ENCODE data around the gene VOPP1.
"Not testable (repeated sequence)": the region's sequence is repeated elsewhere in the genome, so short reads cannot be mapped to it uniquely, and the experiment has no call there.

The VOPP1 gene, protein sequence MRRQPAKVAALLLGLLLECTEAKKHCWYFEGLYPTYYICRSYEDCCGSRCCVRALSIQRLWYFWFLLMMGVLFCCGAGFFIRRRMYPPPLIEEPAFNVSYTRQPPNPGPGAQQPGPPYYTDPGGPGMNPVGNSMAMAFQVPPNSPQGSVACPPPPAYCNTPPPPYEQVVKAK

DNA sequence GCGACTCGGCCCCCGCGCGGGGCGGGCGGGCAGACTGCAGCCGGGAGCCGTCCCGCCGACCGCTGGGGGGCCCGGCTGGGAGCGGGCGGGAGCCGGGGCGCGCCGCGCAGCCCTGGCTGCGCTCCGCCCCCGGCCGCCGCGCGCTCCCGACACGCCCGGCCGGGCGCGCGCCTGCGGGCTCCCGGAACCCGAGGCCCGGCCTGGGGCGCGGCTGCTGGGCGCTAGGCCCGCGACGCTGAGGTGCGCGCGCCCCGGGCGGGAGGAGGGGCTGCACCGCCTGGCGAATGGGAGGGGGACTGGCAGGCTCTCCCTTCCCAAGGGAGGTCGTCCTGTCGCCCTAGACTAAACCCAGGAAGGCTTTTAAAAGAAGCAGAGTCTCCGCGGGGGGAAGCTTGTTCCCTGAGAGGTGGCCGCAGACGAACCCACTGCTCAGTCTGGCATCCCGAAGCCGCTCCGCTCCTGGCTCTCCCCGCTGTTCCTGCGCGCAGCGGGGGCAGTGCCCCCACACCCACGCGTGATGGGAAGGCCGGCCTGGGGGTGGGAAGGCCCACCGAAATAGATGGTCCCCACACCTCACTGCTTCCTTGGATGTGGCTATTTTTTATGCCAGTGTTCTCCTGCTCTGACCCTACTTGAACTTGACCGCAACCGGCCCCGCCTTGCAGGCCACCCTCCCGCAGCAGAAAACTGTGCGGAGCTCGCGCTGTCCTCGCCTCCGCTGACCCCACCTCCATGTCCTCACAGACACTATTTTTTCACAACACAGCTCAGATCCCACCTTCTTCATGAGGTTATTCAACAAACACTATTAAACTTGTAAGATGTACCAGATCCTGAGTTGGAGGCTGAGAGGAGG lies at the start of gene VOPP1:
TSS of gene VOPP1 (minus strand) at position 125 of the 856 bp plus-strand sequence. CDS start 178 bp downstream, outside the sequence.
- Mint-ChIP-seq H3K27ac (peak within 1 kb of the TSS; percentile 95), H3K36me3 (peaks cover 2% of the 10 kb centered on the region), H3K4me3 (peak within 1 kb of the TSS; percentile 91), H3K27me3 (no peaks in the 10 kb centered on the region), H3K9me3 (no peaks in the 10 kb centered on the region), H3K4me1 (peaks cover 38% of the 10 kb centered on the region)
- peak; percentile 59 for ATAC-seq (ENCODE audit: low read depth)
- peak; percentile 58 to 74 for DNase-seq (ENCODE audit: low spot score in 2 of 2)

DNA sequence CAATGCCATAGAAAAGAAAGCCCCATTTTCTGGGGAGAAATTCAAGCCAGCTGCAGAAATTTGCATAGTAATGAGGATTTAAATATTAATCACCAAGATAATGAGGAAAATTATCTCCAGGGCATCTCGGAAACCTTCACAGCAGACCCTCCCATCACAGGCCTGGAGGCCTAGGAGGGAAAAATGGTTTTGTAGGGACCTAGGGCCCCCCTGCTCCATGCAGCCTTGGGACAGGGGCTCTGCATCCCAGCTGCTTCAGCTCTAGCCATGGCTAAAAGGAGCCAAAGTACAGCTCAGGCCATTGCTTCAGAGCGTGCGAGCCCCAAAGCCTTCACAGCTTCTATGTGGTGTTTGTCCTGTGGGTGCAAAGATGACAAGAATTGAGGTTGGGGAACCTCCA lies 46.6 kb upstream of the VOPP1 start:
- ATAC-seq (ENCODE audit: low read depth) (no peak), DNase-seq (ENCODE audit: low spot score in 2 of 2) (no peak)
- Mint-ChIP-seq H3K4me1 (no peaks in the 10 kb centered on the region), H3K27ac (no peak overlapping the region), H3K36me3 (peaks cover 7% of the 10 kb centered on the region), H3K27me3 (peaks cover 9% of the 10 kb centered on the region), H3K4me3 (no peak overlapping the region), H3K9me3 (peaks cover 7% of the 10 kb centered on the region)

DNA sequence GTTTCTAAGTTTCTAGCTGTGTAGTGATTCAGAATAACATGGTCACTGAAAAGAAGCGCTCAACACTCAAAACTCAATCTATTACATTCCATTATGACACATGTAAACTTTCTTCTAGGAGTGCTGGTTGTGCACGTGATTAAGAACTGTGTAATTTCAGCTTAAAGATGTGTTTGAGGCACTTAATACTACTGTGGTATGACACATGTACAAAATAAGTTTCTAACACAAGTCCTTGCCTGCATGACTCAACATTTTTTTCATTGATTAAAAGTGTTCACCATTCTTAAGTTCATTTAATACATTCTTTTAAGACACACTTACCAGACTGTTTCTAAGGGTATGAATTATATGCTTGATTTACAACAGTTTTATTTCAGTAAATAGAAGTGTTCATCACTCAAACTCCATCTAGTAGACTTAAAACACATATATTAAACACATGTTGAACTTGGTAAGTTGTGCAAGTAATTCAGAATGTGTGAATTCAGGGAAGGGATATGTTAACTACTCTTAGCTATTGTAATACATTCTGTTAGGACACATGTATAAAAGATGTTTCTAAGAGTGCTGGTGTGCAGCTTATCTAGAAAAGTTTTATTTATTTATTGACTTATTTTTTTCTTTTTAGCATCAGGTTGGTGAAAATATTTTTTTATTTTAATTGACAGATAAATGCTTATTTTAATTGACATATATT lies 42.2 kb upstream of the VOPP1 start:
- not testable (repeated sequence) for H3K27me3 Mint-ChIP-seq; H3K9me3 Mint-ChIP-seq; H3K36me3 Mint-ChIP-seq; DNase-seq (ENCODE audit: low spot score in 2 of 2); H3K4me1 Mint-ChIP-seq; ATAC-seq (ENCODE audit: low read depth); H3K4me3 Mint-ChIP-seq; H3K27ac Mint-ChIP-seq

DNA sequence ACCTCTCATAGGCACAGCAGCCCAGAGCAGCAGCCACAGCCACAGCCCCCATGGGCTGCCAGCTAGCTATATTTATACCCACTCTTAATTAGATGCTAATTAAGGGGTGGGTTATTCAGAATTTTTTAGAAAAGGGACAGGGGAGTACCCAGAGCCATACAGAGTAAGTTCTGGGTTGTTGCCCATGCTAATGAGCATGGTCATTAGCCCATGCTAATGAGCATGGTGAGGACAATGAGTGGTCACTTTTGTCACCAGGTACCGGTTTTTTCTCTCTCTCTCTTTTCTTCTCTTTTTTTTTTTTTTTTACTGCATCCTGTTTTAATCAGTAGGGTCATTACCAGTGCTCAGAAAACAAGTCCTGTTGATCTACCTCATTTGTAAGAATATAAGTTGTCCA lies 37.4 kb upstream of the VOPP1 start:
- H3K27ac Mint-ChIP-seq; H3K9me3 Mint-ChIP-seq; DNase-seq (ENCODE audit: low spot score in 2 of 2); H3K4me1 Mint-ChIP-seq; H3K36me3 Mint-ChIP-seq; ATAC-seq (ENCODE audit: low read depth); H3K4me3 Mint-ChIP-seq; H3K27me3 Mint-ChIP-seq: not testable (repeated sequence)

DNA sequence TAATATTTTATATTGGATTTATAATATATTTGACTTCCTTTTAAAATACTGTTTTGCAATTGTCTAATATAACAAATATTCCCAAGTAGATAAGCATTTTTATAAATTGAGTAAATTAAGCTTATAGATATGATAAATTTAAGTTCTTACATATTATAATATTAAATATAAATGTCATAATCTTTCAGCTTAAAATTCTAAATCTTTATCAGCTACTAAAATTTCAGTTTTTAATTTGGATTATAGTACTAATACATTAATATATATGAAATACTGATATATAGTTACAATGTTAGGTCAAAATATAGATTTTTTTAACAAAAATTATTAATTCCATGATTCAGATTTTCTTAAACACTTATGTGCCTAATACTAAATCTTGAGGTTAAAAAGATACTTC lies 33.4 kb upstream of the VOPP1 start:
- not testable (repeated sequence) for H3K36me3 Mint-ChIP-seq

DNA sequence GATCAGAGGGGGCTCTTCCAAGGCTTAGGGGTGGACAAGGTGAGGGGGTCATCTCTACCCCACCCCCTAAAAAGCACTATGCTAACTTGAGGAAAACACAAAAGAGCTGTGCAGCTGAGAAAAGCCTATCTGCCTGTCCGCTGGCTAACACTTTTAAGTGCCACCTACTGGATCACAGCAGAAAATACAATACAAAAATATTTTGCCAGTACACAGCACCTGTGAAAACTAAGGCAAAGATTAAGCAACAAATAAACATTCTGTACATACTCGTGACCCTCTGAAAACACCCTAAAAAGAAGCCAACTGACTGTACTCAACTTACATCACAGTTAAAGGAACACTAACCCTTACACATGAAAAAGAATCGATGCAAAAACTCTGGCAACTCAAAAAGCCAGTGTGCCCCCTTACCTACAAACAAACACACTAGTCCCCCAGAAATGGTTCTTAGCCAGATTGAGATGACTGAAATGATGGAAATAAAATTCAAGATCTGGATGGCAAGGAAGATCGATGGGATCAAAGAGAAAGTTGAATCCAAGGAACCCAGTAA lies 25.7 kb upstream of the VOPP1 start:
- H3K9me3 Mint-ChIP-seq, H3K27ac Mint-ChIP-seq: not testable (repeated sequence)

More for the DNA sequence above, 33.4 kb upstream of the VOPP1 start:
- ATAC-seq (ENCODE audit: low read depth); DNase-seq (ENCODE audit: low spot score in 2 of 2); H3K4me3 Mint-ChIP-seq; H3K27me3 Mint-ChIP-seq; H3K9me3 Mint-ChIP-seq; H3K27ac Mint-ChIP-seq; H3K4me1 Mint-ChIP-seq: not testable (repeated sequence)

DNA sequence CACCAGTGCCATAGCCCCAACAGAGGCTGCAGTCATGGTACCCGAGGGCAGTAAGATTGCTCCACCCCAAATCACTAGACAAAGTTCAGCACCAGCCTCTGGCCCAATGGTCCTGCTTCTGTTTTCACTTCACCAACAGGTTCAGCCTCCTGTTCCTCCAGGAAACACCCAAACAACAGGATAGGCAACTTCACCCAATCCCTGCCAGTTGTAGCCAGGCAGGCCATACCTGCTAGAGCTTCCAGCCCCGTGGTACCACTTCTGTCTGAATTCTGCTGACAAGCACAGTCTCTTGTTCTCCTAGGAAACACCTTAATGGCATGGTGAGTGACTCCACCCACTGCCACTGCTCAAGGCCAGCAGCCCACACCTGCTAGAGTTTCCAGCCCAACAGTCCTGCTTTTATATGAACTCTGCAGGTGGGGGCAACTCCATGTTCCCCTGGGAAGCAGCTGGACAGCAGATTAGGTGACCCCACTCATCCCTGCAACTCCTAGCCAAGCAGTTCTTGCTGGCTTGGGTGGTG lies 25.0 kb upstream of the VOPP1 start:
- not testable (repeated sequence) for H3K9me3 Mint-ChIP-seq, H3K27me3 Mint-ChIP-seq

More for the DNA sequence above, 25.7 kb upstream of the VOPP1 start:
- not testable (repeated sequence) for H3K36me3 Mint-ChIP-seq; DNase-seq (ENCODE audit: low spot score in 2 of 2); H3K4me3 Mint-ChIP-seq; H3K4me1 Mint-ChIP-seq; H3K27me3 Mint-ChIP-seq
- ATAC-seq (ENCODE audit: low read depth) = peak; percentile 71

DNA sequence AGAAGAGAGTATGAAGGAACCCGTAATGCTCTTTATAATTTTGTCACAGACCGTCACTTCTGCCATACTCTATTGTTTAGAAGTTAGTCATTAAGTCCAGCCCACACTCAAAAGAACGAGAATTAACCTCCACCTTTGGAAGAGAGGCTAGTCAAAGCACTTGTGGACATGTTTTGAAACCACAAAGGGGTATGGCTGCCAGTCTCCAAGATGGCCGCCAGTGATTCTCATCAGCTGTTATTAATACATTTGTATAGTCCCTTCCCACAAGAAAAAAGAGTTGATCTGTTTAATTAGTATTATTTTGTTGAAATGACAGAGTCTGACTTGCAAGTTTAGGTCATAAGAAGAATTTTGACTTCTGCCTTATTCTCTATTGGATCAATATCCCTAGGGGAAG lies 23.2 kb upstream of the VOPP1 start:
- Mint-ChIP-seq H3K27me3 (no peaks in the 10 kb centered on the region), H3K36me3 (no peaks in the 10 kb centered on the region), H3K9me3 (no peaks in the 10 kb centered on the region), H3K27ac (no peak overlapping the region), H3K4me1 (peaks cover 23% of the 10 kb centered on the region), H3K4me3 (no peak overlapping the region)
- ATAC-seq (ENCODE audit: low read depth) = no peak
- DNase-seq (ENCODE audit: low spot score in 2 of 2) = no peak

More for the DNA sequence above, 25.0 kb upstream of the VOPP1 start:
- not testable (repeated sequence) for DNase-seq (ENCODE audit: low spot score in 2 of 2); H3K4me3 Mint-ChIP-seq; H3K27ac Mint-ChIP-seq; H3K36me3 Mint-ChIP-seq; ATAC-seq (ENCODE audit: low read depth)
- peaks cover 12% of the 10 kb centered on the region for H3K4me1 Mint-ChIP-seq

DNA sequence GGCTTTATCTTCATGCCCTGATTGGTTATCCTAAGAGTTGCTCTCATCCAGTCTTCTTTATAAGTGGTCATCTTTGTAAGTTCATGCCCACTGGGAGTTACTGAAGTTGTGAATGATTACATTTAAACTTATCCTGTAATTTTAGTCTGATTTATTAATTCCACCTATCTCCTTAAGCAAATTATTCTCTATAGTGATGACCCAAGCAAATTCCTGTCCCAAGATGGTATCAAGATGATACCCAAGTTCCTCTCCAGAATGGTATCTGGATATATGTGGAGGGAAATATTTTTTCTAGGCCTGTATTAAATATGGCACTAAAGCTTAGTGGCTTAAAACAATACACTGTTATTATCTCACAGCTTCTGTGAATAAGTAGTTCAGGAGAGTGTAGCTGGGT lies 22.6 kb upstream of the VOPP1 start:
- ATAC-seq (ENCODE audit: low read depth) (no peak), DNase-seq (ENCODE audit: low spot score in 2 of 2) (no peak)
- Mint-ChIP-seq H3K27ac (no peak overlapping the region), H3K27me3 (no peaks in the 10 kb centered on the region), H3K4me1 (peaks cover 24% of the 10 kb centered on the region), H3K9me3 (no peaks in the 10 kb centered on the region), H3K36me3 (no peaks in the 10 kb centered on the region), H3K4me3 (no peak overlapping the region)

DNA sequence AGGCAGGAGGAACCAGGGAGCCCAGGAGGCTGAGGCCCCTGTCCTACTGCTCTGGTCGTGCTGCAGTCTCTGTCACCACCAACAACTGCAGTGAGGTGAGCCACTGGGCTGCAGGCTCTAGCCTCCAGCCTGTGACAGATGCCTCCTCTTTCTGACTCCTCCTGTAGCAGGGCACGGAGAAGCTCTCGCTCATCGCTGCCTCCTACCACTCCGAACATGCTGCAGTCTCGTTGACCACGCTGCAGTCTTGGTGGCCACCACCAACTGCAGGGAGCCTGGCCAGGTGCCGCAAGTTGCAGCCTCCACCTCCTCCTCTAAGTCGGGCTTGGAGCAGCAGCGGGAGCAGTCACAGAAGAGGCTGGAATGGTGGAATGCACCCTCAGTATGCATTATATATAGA lies 22.1 kb upstream of the VOPP1 start:
- Mint-ChIP-seq H3K27ac (no peak overlapping the region), H3K4me3 (no peak overlapping the region), H3K9me3 (no peaks in the 10 kb centered on the region), H3K4me1 (peaks cover 27% of the 10 kb centered on the region), H3K27me3 (no peaks in the 10 kb centered on the region), H3K36me3 (no peaks in the 10 kb centered on the region)
- ATAC-seq (ENCODE audit: low read depth) (no peak), DNase-seq (ENCODE audit: low spot score in 2 of 2) (no peak)

DNA sequence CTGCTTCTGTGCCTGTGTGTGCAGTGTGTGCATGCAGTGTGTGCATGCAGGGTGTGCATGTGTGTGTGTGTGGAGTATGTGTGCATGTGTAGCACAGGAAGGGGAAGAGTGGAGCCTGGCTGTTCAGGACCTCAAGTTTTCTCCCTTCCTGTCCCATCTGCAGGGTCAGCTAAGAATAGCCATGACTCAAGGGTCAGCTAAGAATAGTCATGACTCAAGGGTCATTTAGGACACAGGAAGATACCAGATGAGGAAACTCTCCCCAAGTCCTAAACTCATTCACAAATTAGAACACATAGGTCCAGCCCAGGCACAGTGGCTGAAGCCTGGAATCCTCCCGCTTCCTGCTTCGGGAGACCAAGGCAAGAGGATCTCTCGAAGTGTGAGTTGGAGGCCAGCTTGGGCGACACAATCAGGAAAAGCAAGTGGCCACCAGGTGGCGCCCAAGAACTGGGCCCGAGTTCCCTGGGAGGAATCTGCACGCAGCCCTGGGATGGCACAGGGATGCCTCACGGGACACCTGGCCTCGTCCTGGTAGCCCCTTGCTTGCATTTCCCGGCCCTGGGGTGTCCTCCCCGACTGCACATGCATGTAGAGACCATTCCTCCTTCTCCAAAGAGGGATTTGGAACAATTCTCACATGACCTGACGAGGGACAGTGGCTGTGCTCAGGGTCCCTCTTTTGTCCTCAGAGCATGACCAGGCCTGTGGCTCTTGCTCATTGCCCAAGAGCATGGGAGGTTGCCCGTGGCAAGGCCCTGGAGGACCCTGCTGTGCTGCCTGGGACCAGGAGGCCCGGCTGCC lies 21.4 kb upstream of the VOPP1 start:
- peaks cover 30% of the 10 kb centered on the region for H3K4me1 Mint-ChIP-seq
- peak; percentile 60 for ATAC-seq (ENCODE audit: low read depth)

DNA sequence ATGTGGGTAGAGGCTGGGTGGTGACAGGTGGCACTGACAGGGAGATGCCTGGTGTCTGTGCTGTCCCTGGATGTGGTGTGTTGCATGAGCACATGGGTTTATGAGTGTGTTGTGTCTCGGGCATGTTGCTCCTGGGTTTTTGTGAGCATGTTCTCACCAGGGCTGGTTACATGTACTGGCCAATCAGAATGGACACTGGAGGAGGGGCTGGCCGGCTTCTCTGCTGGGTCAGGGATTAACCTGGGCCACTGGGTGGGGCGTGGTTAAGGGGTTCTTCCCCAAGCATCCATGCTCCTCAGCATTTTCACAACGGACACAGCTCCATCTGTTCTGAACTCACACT lies 20.8 kb upstream of the VOPP1 start:
- Mint-ChIP-seq H3K36me3 (no peaks in the 10 kb centered on the region), H3K27ac (no peak overlapping the region)
- ATAC-seq (ENCODE audit: low read depth) = no peak

More for the DNA sequence above, 21.4 kb upstream of the VOPP1 start:
- no peaks in the 10 kb centered on the region for H3K27me3 Mint-ChIP-seq
- H3K4me3 Mint-ChIP-seq = no peak overlapping the region
- H3K27ac Mint-ChIP-seq = no peak overlapping the region
- no peaks in the 10 kb centered on the region for H3K9me3 Mint-ChIP-seq
- no peaks in the 10 kb centered on the region for H3K36me3 Mint-ChIP-seq
- peak; percentile 62 to 72 for DNase-seq (ENCODE audit: low spot score in 2 of 2)

DNA sequence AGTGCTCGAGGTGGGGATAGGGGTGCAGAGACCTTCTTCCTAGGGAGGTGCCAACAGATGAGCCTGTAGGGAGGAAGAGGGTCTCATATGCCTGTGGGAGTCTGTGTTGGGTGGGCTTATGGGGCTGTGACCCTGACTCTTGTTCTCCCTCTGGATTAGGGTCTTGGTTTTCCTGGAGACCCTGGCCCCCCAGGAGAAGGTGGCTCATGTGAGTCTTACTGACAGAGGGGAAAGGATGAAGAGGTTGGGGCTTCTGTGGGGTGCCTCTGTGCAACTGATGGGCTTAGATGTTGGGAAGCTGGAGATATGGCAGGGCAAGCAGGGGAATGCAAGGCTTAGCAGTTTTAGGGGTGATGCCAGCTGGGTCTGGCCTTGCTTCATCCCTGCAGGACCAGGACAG lies 20.2 kb upstream of the VOPP1 start:
- Mint-ChIP-seq H3K4me3 (no peak overlapping the region), H3K27me3 (no peaks in the 10 kb centered on the region), H3K9me3 (no peaks in the 10 kb centered on the region), H3K4me1 (peaks cover 37% of the 10 kb centered on the region), H3K27ac (no peak overlapping the region), H3K36me3 (no peaks in the 10 kb centered on the region)
- DNase-seq (ENCODE audit: low spot score in 2 of 2) = no peak
- ATAC-seq (ENCODE audit: low read depth) = no peak

More for the DNA sequence above, 20.8 kb upstream of the VOPP1 start:
- no peak for DNase-seq (ENCODE audit: low spot score in 2 of 2)
- no peaks in the 10 kb centered on the region for H3K9me3 Mint-ChIP-seq
- peaks cover 34% of the 10 kb centered on the region for H3K4me1 Mint-ChIP-seq
- no peak overlapping the region for H3K4me3 Mint-ChIP-seq
- H3K27me3 Mint-ChIP-seq = no peaks in the 10 kb centered on the region
